Osteocyte (in vitro differentiated cells): Measurements from ENCODE around the gene PHF8. TPM values are rescaled to one million over a fixed set of nuclear protein-coding genes. Genes with fewer than 3 reads are reported as not detected.

Source experiments
- DNase-seq: peaks from one replicate; pipeline ENCODE4 v3.0.0; 2021; ENCODE audit warnings: mixed read lengths; ENCODE audit not compliant: unreplicated experiment; ENCODE audit errors: extremely low spot score
- H3K27ac Mint-ChIP-seq: one replicate; pipeline ENCODE4 v1.8.0; 2021; ENCODE audit warnings: mild to moderate bottlenecking, mixed read lengths; ENCODE audit not compliant: unreplicated experiment
- H3K27me3 Mint-ChIP-seq: one replicate; pipeline ENCODE4 v1.8.0; 2021; ENCODE audit warnings: mixed read lengths; ENCODE audit not compliant: unreplicated experiment
- H3K36me3 Mint-ChIP-seq: one replicate; pipeline ENCODE4 v1.8.0; 2021; ENCODE audit warnings: mixed read lengths; ENCODE audit not compliant: unreplicated experiment
- H3K4me1 Mint-ChIP-seq: one replicate; pipeline ENCODE4 v1.8.0; 2021; ENCODE audit warnings: mixed read lengths; ENCODE audit not compliant: unreplicated experiment
- H3K4me3 Mint-ChIP-seq: one replicate; pipeline ENCODE4 v1.8.0; 2021; ENCODE audit warnings: mild to moderate bottlenecking, moderate library complexity, mixed read lengths; ENCODE audit not compliant: unreplicated experiment
- H3K9me3 Mint-ChIP-seq: one replicate; pipeline ENCODE4 v1.8.0; 2021; ENCODE audit warnings: mixed read lengths; ENCODE audit not compliant: unreplicated experiment
- total RNA-seq: library from RNA; stranded (reverse); gene quantifications from 2 replicates; pipeline ENCODE4 v1.2.1, GENCODE V29; 2021
- TF ChIP-seq, protein P1 (sequence below): fragments of 200-600 bp; sonication (generic); IDR thresholded peaks from 2 replicates; pipeline ENCODE4 v1.5.0; 2021; ENCODE audit warnings: antibody characterized with exemption, mild to moderate bottlenecking, moderate library complexity

PHF8 gene
- total RNA-seq, 1 donor from 2014 or later = 30.0 TPM

DNA sequence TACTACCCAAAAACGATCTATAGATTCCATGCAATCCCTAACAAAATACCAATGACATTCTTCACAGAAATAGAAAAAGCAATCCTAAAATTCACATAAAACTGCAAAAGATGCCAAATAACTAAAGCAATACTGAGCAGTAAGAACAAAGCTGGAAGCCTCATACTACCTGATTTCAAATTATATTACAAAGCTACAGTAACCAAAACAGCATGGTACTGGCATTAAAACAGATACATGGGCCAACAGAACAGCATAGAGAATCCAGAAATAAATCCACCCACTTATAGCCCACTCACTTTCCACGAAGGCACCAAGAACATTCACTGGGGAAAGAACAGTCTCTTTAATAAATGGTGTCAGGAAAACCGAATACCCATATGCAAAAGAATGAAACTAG lies 74.7 kb downstream of the PHF8 start:
- Mint-ChIP-seq H3K9me3 (peaks cover 38% of the 10 kb centered on the region), H3K4me3 (no peak overlapping the region), H3K27ac (no peak overlapping the region), H3K36me3 (peaks cover 36% of the 10 kb centered on the region), H3K27me3 (no peaks in the 10 kb centered on the region), H3K4me1 (no peaks in the 10 kb centered on the region)
- no peak for DNase-seq
- TF ChIP-seq, protein P1, sequence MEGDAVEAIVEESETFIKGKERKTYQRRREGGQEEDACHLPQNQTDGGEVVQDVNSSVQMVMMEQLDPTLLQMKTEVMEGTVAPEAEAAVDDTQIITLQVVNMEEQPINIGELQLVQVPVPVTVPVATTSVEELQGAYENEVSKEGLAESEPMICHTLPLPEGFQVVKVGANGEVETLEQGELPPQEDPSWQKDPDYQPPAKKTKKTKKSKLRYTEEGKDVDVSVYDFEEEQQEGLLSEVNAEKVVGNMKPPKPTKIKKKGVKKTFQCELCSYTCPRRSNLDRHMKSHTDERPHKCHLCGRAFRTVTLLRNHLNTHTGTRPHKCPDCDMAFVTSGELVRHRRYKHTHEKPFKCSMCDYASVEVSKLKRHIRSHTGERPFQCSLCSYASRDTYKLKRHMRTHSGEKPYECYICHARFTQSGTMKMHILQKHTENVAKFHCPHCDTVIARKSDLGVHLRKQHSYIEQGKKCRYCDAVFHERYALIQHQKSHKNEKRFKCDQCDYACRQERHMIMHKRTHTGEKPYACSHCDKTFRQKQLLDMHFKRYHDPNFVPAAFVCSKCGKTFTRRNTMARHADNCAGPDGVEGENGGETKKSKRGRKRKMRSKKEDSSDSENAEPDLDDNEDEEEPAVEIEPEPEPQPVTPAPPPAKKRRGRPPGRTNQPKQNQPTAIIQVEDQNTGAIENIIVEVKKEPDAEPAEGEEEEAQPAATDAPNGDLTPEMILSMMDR = no peak

DNA sequence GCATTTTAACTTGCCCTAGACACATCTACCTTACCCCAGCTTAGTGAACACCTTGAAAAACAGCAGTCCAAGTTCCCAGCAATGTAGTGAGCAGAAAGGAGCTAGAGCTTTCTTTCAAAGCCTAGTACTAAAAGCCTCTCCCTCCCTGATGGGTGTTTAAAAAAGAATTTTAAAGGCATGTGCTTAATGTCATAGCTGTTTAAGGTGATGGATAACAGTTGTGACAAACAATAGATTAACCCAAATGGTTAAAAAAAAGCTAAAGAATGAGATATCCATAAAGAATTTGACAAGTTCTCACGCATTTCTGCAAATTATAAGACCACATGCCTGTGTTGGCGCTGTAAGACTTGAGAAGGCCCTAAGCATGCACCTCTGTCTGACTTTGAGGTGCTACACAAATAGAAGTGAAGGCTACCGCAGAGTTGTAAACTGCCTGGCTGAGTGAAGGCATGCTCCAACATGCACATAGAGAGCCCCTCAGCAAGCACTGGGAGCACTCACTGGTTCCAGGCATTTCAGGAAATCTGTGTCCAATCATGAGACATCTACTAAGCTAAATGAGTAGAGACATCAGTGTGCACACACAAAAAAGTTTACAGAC lies 94.0 kb downstream of the PHF8 start:
- Mint-ChIP-seq H3K36me3 (peaks cover 21% of the 10 kb centered on the region), H3K27ac (no peak overlapping the region), H3K9me3 (peaks cover 19% of the 10 kb centered on the region), H3K4me3 (no peak overlapping the region), H3K27me3 (no peaks in the 10 kb centered on the region), H3K4me1 (no peaks in the 10 kb centered on the region)
- TF ChIP-seq, protein P1 = no peak
- DNase-seq = no peak

DNA sequence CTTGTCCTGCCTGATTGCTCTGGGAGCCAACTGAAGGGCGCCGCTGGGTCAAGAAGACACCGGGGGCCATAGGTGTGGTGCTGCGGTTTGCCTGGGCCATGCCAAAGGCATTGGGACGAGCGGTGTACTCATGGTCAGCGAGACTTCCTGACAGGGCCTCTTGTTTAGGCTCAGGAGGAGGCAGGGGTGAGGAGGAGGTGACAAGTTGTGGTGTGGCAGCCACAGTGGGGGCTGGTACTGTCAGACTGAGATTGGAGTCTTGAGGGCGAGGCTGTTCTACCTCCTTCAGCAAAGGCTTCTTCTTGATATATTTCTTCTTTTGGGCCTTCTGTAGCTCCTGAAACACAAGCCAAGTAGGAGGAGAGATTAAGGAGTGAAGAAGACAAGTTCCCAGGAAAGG lies 104.1 kb downstream of the PHF8 start:
- TF ChIP-seq, protein P1 = no peak
- Mint-ChIP-seq H3K4me1 (no peaks in the 10 kb centered on the region), H3K27ac (no peak overlapping the region), H3K36me3 (peaks cover 37% of the 10 kb centered on the region), H3K9me3 (peaks cover 9% of the 10 kb centered on the region), H3K4me3 (no peak overlapping the region), H3K27me3 (no peaks in the 10 kb centered on the region)
- no peak for DNase-seq

DNA sequence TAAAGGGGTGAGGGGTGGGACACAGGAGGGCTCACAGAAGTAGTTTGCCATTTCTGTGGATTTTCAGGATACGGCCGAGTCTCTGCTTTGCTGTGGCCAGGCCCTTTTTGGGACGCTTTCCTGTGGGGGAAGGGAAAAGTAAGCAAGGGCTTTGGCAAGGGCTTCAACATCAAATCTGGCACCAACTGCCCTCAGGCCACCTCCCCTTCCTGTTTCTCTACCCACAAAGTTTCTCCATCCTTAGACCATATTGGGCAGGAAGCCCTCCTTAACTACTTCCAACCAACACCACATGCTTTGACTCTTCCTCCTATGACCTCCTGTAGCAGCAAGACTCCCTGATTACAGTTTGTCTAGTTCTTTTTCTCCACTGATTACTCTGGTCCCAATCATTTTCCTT lies 105.1 kb downstream of the PHF8 start:
- H3K4me3 Mint-ChIP-seq = no peak overlapping the region
- no peaks in the 10 kb centered on the region for H3K27me3 Mint-ChIP-seq
- TF ChIP-seq, protein P1 = no peak
- no peak for DNase-seq
- H3K27ac Mint-ChIP-seq = no peak overlapping the region
- no peaks in the 10 kb centered on the region for H3K4me1 Mint-ChIP-seq
- H3K36me3 Mint-ChIP-seq = peaks cover 37% of the 10 kb centered on the region
- H3K9me3 Mint-ChIP-seq = peaks cover 9% of the 10 kb centered on the region

DNA sequence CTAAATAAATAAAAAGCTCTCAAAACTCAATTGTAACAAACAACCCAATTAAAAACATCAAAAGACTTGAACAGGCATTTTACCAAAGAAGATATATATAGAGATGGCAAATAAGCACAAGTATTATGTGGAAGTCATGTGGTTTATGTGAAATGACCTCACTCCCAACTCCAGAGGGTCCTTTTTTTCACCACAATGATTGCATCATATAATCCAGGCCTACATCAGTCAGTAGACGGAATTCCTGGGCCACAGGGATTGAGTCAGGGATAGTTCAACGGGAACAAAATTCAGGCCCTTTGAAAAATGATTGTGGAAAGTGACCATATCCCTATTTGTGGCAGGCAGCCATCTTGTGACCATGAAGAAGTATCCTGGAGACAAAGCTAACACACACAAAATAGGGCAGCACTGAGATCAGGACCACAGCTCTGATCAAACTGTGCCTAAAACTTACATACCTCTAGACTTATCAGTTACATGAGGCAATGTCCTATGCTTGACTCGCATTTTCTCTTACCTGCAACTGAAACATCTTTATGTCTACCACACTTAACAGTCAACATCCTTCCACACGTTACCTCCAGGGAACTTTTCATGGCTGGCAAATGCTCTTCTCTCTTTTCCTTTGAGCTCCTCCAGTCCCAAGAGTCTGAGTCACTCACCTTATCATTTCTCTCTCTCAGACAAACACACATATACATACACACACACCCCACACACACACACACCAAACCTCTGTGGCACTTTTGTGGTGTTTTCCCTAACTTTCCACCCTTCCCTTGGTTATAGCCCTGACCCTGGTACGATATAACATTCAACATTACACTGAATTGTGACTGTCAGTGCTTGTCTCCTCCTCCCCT lies 113.5 kb downstream of the PHF8 start:
- no peaks in the 10 kb centered on the region for H3K27me3 Mint-ChIP-seq
- H3K36me3 Mint-ChIP-seq = no peaks in the 10 kb centered on the region
- DNase-seq = no peak
- no peak overlapping the region for H3K4me3 Mint-ChIP-seq
- no peak overlapping the region for H3K27ac Mint-ChIP-seq
- peaks cover 3% of the 10 kb centered on the region for H3K9me3 Mint-ChIP-seq
- no peaks in the 10 kb centered on the region for H3K4me1 Mint-ChIP-seq
- TF ChIP-seq, protein P1 = no peak
